ENCODE results near the gene PRX.
"Not testable (repeated sequence)": the region's sequence is repeated elsewhere in the genome, so short reads cannot be mapped to it uniquely, and the experiment has no call there.

The PRX gene

GRCh38 chr19:40377876-40378385 lies 35.2 kb downstream of the PRX start:
- no peak overlapping the region for H3K9ac ChIP-seq (ENCODE audit: low read depth in 1 of 2, low read length in 2 of 2)
- H3K27me3 ChIP-seq (ENCODE audit: control insufficient read depth in 1 of 2, insufficient read depth in 2 of 2, low read length in 2 of 2), result no peaks in the 10 kb centered on the region
- no peaks in the 10 kb centered on the region for H3K9me3 ChIP-seq (ENCODE audit: control insufficient read depth in 1 of 2, low read length in 2 of 2)
- no peak overlapping the region for H3K27ac ChIP-seq (ENCODE audit: low read depth, low read length)
- H3K4me1 ChIP-seq (ENCODE audit: control insufficient read depth in 1 of 2, insufficient read depth in 2 of 2, low read length in 2 of 2), result no peaks in the 10 kb centered on the region
- H3K36me3 ChIP-seq (ENCODE audit: control insufficient read depth in 1 of 2, insufficient read depth in 2 of 2, low read length in 2 of 2), result peaks cover 5 to 34% of the 10 kb centered on the region in 2 donors
- H3K4me3 ChIP-seq (ENCODE audit: low read depth in 1 of 2, low read length in 2 of 2), result no peak overlapping the region

GRCh38 chr19:40376286-40376862 lies 36.8 kb downstream of the PRX start:
- no peak overlapping the region for H3K27ac ChIP-seq (ENCODE audit: low read depth, low read length)
- H3K4me1 ChIP-seq (ENCODE audit: control insufficient read depth in 1 of 2, insufficient read depth in 2 of 2, low read length in 2 of 2), result no peaks in the 10 kb centered on the region
- H3K9me3 ChIP-seq (ENCODE audit: control insufficient read depth in 1 of 2, low read length in 2 of 2), result no peaks in the 10 kb centered on the region
- no peaks in the 10 kb centered on the region for H3K27me3 ChIP-seq (ENCODE audit: control insufficient read depth in 1 of 2, insufficient read depth in 2 of 2, low read length in 2 of 2)
- H3K9ac ChIP-seq (ENCODE audit: low read depth in 1 of 2, low read length in 2 of 2), result no peak overlapping the region
- peaks cover 8 to 44% of the 10 kb centered on the region in 2 donors for H3K36me3 ChIP-seq (ENCODE audit: control insufficient read depth in 1 of 2, insufficient read depth in 2 of 2, low read length in 2 of 2)
- H3K4me3 ChIP-seq (ENCODE audit: low read depth in 1 of 2, low read length in 2 of 2), result no peak overlapping the region

- Histone ChIP-seq H3K27me3 (ENCODE audit: control insufficient read depth in 1 of 2, insufficient read depth in 2 of 2, low read length in 2 of 2) (no peaks in the 10 kb centered on the region), H3K36me3 (ENCODE audit: control insufficient read depth in 1 of 2, insufficient read depth in 2 of 2, low read length in 2 of 2) (peaks cover 8 to 53% of the 10 kb centered on the region in 2 donors)
Observed at GRCh38 chr19:40374084-40374483, 39.1 kb downstream of the PRX start.

GRCh38 chr19:40371802-40372122 lies 41.4 kb downstream of the PRX start:
- H3K4me1 ChIP-seq (ENCODE audit: control insufficient read depth in 1 of 2, insufficient read depth in 2 of 2, low read length in 2 of 2), result peaks cover 0 to 7% of the 10 kb centered on the region in 2 donors
- H3K27me3 ChIP-seq (ENCODE audit: control insufficient read depth in 1 of 2, insufficient read depth in 2 of 2, low read length in 2 of 2), result no peaks in the 10 kb centered on the region
- peaks cover 8 to 46% of the 10 kb centered on the region in 2 donors for H3K36me3 ChIP-seq (ENCODE audit: control insufficient read depth in 1 of 2, insufficient read depth in 2 of 2, low read length in 2 of 2)
- H3K27ac ChIP-seq (ENCODE audit: low read depth, low read length), result no peak overlapping the region
- H3K4me3 ChIP-seq (ENCODE audit: low read depth in 1 of 2, low read length in 2 of 2), result no peak overlapping the region
- H3K9me3 ChIP-seq (ENCODE audit: control insufficient read depth in 1 of 2, low read length in 2 of 2), result no peaks in the 10 kb centered on the region
- H3K9ac ChIP-seq (ENCODE audit: low read depth in 1 of 2, low read length in 2 of 2), result no peak overlapping the region

More at GRCh38 chr19:40374084-40374483, 39.1 kb downstream of the PRX start:
- Histone ChIP-seq H3K27ac (ENCODE audit: low read depth, low read length) (no peak overlapping the region), H3K9me3 (ENCODE audit: control insufficient read depth in 1 of 2, low read length in 2 of 2) (no peaks in the 10 kb centered on the region), H3K4me1 (ENCODE audit: control insufficient read depth in 1 of 2, insufficient read depth in 2 of 2, low read length in 2 of 2) (peaks cover 0 to 7% of the 10 kb centered on the region in 2 donors), H3K4me3 (ENCODE audit: low read depth in 1 of 2, low read length in 2 of 2) (no peak overlapping the region), H3K9ac (ENCODE audit: low read depth in 1 of 2, low read length in 2 of 2) (no peak overlapping the region)

- Histone ChIP-seq H3K4me3 (ENCODE audit: low read depth in 1 of 2, low read length in 2 of 2) (no peak overlapping the region), H3K9ac (ENCODE audit: low read depth in 1 of 2, low read length in 2 of 2) (no peak overlapping the region), H3K36me3 (ENCODE audit: control insufficient read depth in 1 of 2, insufficient read depth in 2 of 2, low read length in 2 of 2) (peaks cover 8 to 42% of the 10 kb centered on the region in 2 donors), H3K9me3 (ENCODE audit: control insufficient read depth in 1 of 2, low read length in 2 of 2) (no peaks in the 10 kb centered on the region), H3K4me1 (ENCODE audit: control insufficient read depth in 1 of 2, insufficient read depth in 2 of 2, low read length in 2 of 2) (peaks cover 0 to 7% of the 10 kb centered on the region in 2 donors), H3K27ac (ENCODE audit: low read depth, low read length) (no peak overlapping the region), H3K27me3 (ENCODE audit: control insufficient read depth in 1 of 2, insufficient read depth in 2 of 2, low read length in 2 of 2) (no peaks in the 10 kb centered on the region)
Observed at GRCh38 chr19:40370997-40371801, 42.0 kb downstream of the PRX start.

GRCh38 chr19:40370253-40370652 lies 42.9 kb downstream of the PRX start:
- H3K9me3 ChIP-seq (ENCODE audit: control insufficient read depth in 1 of 2, low read length in 2 of 2); H3K4me1 ChIP-seq (ENCODE audit: control insufficient read depth in 1 of 2, insufficient read depth in 2 of 2, low read length in 2 of 2); H3K27me3 ChIP-seq (ENCODE audit: control insufficient read depth in 1 of 2, insufficient read depth in 2 of 2, low read length in 2 of 2); H3K27ac ChIP-seq (ENCODE audit: low read depth, low read length); H3K4me3 ChIP-seq (ENCODE audit: low read depth in 1 of 2, low read length in 2 of 2); H3K9ac ChIP-seq (ENCODE audit: low read depth in 1 of 2, low read length in 2 of 2): not testable (repeated sequence)
- H3K36me3 ChIP-seq (ENCODE audit: control insufficient read depth in 1 of 2, insufficient read depth in 2 of 2, low read length in 2 of 2), result peaks cover 8 to 42% of the 10 kb centered on the region in 2 donors

GRCh38 chr19:40369797-40370196 lies 43.4 kb downstream of the PRX start:
- no peaks in the 10 kb centered on the region for H3K9me3 ChIP-seq (ENCODE audit: control insufficient read depth in 1 of 2, low read length in 2 of 2)
- no peak overlapping the region for H3K27ac ChIP-seq (ENCODE audit: low read depth, low read length)
- no peak overlapping the region for H3K9ac ChIP-seq (ENCODE audit: low read depth in 1 of 2, low read length in 2 of 2)
- peaks cover 8 to 42% of the 10 kb centered on the region in 2 donors for H3K36me3 ChIP-seq (ENCODE audit: control insufficient read depth in 1 of 2, insufficient read depth in 2 of 2, low read length in 2 of 2)
- peaks cover 0 to 7% of the 10 kb centered on the region in 2 donors for H3K4me1 ChIP-seq (ENCODE audit: control insufficient read depth in 1 of 2, insufficient read depth in 2 of 2, low read length in 2 of 2)
- H3K27me3 ChIP-seq (ENCODE audit: control insufficient read depth in 1 of 2, insufficient read depth in 2 of 2, low read length in 2 of 2), result no peaks in the 10 kb centered on the region
- no peak overlapping the region for H3K4me3 ChIP-seq (ENCODE audit: low read depth in 1 of 2, low read length in 2 of 2)

- peaks cover 4 to 29% of the 10 kb centered on the region in 2 donors for H3K36me3 ChIP-seq (ENCODE audit: control insufficient read depth in 1 of 2, insufficient read depth in 2 of 2, low read length in 2 of 2)
Observed at GRCh38 chr19:40367577-40368434, 45.4 kb downstream of the PRX start.

GRCh38 chr19:40366697-40367561 lies 46.2 kb downstream of the PRX start:
- H3K9ac ChIP-seq (ENCODE audit: low read depth in 1 of 2, low read length in 2 of 2), result no peak overlapping the region
- no peak overlapping the region for H3K4me3 ChIP-seq (ENCODE audit: low read depth in 1 of 2, low read length in 2 of 2)
- no peaks in the 10 kb centered on the region for H3K27me3 ChIP-seq (ENCODE audit: control insufficient read depth in 1 of 2, insufficient read depth in 2 of 2, low read length in 2 of 2)
- no peak overlapping the region for H3K27ac ChIP-seq (ENCODE audit: low read depth, low read length)
- H3K36me3 ChIP-seq (ENCODE audit: control insufficient read depth in 1 of 2, insufficient read depth in 2 of 2, low read length in 2 of 2), result peaks cover 1 to 26% of the 10 kb centered on the region in 2 donors
- H3K4me1 ChIP-seq (ENCODE audit: control insufficient read depth in 1 of 2, insufficient read depth in 2 of 2, low read length in 2 of 2), result peaks cover 0 to 7% of the 10 kb centered on the region in 2 donors
- H3K9me3 ChIP-seq (ENCODE audit: control insufficient read depth in 1 of 2, low read length in 2 of 2), result no peaks in the 10 kb centered on the region

More at GRCh38 chr19:40367577-40368434, 45.4 kb downstream of the PRX start:
- Histone ChIP-seq H3K4me1 (ENCODE audit: control insufficient read depth in 1 of 2, insufficient read depth in 2 of 2, low read length in 2 of 2) (peaks cover 0 to 7% of the 10 kb centered on the region in 2 donors), H3K4me3 (ENCODE audit: low read depth in 1 of 2, low read length in 2 of 2) (no peak overlapping the region), H3K9me3 (ENCODE audit: control insufficient read depth in 1 of 2, low read length in 2 of 2) (no peaks in the 10 kb centered on the region), H3K27me3 (ENCODE audit: control insufficient read depth in 1 of 2, insufficient read depth in 2 of 2, low read length in 2 of 2) (no peaks in the 10 kb centered on the region), H3K9ac (ENCODE audit: low read depth in 1 of 2, low read length in 2 of 2) (no peak overlapping the region), H3K27ac (ENCODE audit: low read depth, low read length) (no peak overlapping the region)
